Measurements from ENCODE around the gene RPP30.
"Not testable (repeated sequence)": the region's sequence is repeated elsewhere in the genome, so short reads cannot be mapped to it uniquely, and the experiment has no call there.

RPP30 gene

DNA sequence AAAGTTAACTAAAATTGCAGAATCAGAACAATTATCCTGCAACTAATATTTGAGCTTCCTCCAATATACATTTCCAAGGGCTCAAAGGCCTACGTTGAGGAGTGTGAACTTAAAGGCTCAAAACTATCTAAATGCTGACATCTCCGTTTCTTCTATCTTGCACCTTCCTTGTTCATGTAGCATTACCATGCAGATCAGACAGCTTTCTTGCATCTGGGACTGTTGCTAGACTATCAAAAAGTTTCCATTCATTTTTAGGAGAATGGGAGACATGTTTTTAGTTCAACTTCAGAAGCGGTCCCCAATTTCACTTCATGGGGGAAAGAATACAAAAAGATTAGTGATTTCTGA is 46.2 kb downstream of the RPP30 start:
- no peak for DNase-seq

DNA sequence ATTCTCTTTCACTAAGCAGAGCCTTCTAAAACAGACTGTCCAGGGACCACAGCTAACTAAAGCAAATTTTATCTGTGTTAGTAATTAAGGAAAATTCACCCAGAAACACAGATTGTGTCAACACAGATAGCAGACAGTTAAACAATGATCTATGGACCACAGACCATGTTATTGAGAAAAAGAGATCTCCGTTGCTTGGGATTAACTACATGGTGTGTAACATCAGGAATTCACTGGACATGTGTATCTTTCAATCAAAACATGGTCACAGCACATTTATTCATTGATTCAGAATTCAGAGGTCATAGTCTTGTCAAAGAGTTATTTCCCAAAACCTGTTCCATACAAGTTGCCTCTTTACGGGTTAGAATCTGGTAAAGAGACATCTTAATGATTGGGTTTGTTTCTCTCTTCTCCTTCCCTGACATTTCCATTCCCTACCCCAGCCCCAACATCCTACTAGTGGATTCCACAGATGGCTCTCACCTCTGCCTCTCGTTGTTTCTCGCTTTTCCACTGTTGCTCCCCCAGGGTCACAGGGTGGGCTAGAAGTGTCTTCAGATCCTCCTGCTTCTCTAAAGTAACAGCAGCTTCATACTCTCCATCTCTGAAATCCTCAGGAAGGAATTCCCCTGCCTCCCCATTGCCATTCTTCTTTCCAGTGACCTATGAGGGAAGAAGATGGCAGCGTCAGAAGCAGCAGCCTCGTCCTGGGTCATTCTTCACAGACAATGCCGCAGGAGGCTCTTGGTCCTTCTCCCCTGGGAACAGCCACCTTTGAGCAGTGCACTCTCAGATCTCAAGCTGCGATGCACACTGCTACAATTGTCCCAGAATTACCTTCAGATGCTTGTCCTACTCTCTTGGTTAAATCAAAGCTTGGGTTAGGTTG is 48.2 kb downstream of the RPP30 start:
- DNase-seq, result no peak

DNA sequence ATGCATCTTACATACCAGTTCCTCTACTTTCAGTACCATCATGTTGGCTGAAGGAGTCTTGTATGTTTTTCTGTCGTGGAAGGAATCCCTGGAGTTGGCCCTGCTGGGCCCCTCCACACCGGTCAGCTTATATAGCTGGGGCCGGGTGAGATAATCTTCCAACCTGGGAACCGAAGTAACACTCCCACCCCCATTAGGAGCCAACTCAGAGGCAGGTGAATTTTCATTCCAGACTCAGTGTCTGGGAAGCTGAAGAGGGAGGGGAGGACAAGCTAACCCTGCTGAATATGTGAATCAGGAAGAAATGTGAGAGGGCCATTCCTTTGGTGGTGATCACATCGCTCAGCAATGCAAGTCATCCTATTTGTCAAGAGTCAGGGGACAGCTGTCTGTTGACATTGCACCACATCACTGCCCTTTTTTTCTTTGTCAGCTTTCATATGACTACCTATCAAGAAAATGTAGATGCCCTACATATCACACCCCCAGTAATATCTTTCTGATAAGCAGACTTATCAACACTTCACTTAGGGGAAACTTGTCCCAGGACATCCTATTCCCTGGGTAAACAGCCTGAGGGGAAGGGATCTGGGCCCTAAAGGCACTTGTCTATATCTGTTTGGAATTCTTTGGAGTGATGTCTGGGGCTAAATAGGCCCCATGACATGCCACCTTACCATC is 49.4 kb downstream of the RPP30 start, which contains the start of gene ANKRD1:
Gene ANKRD1, minus strand, starts transcription at position 102 of the 681 bp plus-strand sequence. Its CDS starts 60 bp downstream, at position 42.
- DNase-seq, result no peak

DNA sequence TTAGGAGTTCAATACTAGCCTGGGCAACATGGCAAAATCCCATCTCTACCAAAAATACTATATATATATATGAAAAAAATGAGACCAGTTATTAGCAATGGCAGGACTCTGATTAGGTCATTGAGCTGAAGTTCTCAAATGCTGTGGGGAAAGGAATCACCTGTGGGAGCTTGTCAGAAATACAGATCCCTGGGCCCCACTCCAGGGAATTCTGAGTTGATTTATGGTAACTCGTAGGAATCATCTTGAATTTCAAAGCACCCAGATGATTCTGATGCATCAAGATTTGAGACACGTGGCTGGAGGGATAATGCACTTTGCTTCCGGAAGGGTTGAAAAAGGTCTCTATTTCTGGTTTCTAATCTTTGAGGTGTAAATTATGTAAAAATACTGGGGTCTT is 50.1 kb downstream of the RPP30 start:
- DNase-seq, result no peak

DNA sequence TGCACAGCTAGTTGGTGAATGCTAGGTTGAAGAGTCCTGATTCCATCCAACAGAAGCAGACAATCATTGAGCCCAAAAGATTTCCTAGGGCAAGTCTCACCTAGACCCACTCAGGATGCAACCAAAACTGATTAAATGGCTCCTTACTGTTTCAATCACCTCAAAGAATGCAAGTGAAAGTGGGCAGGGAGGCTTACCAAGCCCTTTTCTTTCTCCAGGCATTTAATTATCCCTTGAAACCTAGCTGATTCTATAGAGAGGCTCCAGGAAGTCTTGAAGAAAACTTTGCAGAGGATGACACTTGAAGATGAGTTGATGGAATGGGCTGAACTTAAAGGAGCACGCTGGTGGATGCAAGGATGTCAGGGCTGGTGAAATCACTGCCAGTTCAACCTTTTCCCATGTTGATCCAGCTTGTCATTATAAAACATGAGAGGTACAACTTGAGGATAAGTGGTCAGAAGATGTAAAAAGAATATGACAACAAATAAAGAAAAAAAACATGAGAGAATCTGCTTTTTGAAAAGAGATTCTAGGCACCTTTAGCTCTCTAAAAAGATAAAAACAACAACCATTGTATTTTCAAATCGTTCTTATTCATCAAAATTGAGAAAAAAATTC is 51.4 kb downstream of the RPP30 start:
- no peak for DNase-seq

DNA sequence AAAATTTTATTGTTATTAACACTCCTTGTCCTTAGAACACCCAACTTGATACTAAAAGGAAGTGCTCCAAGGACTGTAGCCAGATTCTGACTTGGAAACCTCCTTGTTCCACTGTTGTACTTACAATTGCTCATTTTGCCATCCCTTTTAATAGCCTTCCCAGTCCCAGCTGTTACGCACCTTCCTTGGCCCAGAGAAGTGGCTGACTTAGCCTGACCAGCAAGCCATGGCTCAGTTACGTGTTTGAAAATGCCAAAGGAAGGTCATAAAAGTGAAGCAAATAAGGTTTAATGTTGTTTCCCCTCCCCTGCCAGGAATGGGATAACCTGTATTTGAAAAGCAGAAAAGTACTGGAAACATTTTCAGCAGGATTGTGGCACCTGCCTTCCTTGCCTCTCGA is 52.8 kb downstream of the RPP30 start:
- DNase-seq, result no peak

DNA sequence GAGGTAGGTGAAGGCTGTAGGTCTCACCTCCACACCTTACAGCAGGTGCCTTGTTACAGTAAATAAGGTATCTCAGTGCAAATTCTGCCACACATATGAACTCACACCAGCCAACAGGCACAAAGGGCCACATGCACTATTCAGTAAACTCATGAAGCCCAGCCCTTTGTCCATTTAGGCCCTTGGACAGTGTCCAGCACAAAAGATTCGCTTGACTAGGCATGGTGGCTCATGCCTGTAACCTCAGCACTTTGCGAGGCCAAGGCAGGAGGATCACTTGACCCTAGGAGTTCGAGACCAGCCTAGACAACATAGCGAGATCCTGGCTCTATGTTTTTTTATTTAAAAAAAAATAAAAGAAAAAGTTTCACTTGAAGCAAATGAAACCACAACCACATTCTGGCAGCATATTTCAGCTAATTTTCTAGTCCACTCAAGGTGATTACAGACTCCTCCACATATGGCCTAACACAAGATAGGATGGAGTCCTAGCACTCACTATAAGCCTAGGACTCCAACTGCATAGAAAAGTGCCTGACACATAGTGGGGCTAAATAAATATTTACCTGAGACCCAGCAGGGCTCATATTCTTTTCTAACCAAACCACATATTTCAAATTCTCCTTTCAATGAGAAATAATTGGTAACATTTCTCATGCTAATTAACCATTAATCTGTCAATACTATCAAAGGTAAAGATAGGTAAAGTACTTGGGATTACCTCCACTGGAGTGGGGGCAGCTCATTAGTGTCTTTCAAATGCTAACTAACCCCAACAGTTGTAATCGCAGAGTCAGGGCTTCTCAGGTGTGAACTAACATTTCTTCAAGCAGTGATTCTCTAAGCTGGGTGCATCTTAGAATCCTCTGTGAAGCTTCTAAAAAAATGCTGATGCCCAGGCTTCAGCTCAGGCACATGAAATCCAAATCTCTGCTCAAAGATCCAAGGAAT is 53.6 kb downstream of the RPP30 start:
- DNase-seq, result no peak

DNA sequence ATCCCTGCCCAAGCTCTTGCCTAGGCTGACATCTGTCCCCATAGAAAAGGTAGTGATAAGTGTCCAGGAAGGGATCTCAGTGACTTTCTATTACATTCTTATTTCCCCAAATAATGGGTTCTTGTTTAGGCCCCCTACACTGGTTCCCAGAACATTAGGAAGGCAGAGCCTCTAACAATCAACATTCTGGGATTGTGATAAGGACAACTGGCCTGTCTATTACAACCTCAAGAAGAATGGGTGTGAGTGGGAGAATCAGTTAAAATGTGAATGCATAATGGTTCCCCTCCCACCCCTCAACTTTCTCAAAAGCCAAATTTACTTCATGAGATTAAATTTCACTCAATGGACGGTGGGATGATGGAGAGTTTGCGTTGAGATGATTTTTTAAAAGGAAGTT is 55.5 kb downstream of the RPP30 start:
- no peak for DNase-seq

DNA sequence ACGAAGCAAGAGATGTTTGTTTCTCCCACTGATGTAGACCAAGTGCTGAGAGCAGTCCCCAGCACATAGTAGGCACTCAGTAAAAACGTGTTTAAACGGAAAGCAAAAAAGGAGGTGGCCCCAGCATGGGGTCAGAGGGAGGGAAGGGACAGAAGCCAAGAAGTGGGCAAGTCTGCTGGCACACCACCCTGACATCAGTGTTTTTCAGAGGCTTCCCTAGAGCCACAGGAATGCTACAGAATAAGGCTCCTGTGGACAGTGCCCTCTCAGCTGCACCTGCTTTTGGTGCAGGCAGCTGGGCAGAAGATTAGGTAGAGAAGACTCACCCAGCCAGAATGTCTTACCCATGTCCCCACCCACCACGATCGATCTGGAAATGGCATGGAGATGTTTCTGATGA is 57.4 kb downstream of the RPP30 start:
- no peak for DNase-seq

DNA sequence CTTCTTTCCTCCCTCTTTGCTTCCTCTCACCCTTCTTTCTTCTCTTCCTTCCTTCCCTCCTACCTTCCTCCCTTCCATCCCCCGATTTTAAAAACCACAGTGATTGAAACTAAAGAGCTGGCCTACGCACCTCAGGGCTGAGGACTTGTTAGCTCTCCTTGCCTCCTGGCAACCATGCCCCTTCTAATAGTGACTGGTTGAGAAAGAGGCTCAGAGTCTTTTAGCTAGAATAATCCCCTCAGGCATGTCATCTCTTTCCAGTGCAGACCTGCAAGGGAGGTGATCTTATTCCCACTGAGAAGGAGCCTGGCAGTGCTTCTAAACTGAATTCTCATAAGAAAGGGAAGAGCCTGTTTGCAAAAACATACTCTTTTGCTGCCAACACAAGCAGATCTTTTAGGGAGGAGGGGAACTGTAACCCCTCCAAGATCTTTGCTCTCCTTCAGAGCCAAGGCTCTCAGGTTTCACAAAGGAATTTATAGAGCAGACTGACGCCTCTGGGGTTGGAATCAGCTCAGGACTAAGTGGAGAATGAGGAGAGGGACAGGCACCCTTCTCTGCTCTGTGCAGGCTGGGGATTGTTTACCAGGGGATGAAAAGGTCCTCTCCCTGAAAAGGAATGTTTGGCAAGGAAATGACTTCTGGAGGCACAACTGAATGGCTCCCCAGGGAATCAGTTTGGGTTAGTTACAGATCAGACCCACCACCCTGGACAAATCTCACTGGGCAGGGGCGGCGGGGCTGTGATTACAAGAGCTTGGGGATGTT is 58.5 kb downstream of the RPP30 start:
- no peak for DNase-seq

DNA sequence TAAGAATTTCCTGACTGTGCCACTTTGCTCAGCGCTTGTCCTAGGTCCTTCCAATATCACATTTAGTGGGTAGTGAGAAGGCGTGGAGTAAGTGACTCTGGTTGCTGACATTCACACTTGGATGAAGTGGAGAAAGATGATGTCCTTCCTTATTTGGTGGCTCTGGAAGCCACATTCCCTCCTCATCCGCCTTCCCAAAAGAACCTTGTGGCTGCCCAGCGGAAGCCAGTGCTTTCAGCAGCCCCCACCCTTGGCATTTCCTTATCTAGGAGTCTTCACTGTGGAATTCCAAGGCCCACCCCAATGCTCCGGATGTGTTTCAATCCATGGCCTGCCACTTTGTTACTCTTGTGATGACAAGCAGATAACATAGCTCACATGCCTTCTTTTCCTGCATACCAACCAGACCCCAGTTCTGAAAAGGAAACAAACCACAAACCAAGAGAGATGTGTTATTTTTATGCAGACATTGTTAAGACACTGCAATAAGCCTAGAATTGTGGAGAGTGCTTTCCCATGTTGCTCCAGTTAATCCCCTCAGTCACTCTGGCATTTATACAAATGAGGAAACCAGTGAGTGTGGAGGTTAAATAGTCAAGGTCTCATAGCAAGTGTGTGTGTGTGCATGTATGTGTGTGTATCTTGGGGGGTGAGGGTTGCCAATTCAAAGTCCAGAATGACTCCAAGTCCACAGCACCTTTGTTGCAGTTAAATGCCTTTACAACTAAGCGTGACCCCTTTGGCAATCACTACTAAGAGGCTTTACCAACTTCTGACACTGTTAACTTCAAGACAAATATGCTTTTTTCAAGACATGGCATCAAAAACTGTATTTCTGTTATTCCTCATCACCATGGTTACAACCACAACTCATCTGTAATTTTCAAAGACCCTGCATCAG is 59.4 kb downstream of the RPP30 start:
- DNase-seq, result no peak

DNA sequence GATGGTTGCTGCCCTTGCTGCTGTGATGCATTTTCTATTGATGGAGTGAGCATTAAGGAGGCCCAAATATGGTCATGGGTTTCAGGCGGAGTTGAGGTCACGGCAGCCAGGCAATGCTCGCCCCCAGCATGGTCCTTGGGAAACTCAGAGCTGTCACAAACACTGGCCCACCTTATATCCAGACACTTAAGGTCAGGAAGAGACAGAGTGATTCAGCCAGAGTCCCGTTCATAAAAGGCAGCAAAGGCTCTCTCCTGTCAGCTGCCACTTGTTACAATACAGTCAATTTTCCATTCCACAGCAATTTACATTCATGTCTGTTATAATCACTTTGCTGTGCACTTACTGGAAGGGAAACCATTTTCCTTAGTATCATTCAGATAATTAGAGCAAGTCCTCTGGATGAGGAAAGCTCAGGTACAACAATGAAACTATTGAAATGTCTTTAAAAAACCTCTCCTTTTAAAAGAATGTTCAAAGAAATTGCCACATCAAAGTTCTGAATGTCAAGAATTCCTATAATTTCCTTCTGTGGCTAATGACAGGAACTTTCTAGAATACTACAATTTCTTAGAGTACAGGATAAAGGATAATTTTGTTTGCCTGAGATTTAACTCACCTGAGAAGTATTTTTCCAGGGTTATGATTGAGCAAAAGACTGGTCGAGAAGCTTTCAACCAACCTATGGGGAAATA is 64.0 kb downstream of the RPP30 start:
- no peak for DNase-seq

DNA sequence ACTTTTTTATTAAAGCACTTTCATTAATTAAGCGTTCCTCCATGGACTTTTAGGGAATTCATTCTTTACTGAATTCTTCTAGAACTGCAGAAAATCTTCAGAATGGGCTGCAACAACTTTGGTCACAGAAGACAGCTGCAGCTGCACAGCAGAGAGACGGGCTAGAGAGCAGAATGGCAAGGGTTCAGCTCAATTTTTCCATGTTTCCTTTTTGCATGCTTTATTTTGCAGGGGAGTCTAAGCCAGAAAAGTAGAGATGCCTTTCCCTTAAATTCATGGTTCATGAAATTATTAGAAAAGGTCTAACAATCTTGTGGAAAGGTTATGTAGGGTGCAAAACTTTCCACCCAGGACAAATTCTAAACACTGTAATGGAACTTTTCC is 64.5 kb downstream of the RPP30 start:
- no peak for DNase-seq

DNA sequence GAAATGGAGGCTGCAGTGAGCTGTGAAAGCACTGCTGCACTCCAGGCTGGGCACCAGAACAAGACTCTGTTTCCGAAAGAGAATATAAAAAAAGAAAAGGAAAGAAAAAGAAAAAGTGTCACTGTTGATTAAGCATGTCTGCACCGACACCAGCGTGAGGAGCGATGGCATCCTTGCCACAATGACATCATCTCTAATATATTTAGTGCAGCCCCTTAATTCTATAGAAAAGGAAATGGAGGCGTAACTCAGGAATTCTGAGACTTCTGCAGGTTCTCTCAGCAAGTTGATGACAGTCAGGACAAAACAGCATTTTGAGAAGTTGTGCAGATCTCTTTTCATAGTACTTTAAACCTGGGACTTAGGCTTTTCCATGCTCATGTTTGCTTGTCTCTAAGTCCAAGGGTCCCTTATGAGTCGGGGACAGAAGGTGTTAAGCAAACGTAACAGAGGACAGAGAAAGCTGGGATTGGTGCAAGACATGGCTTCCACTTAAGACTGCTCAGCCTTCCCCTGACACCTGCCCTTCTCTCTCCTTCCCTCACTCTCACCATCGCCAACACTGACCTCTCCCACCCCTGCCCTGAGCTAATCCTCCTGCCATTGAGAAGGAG is 66.0 kb downstream of the RPP30 start:
- DNase-seq, result no peak

DNA sequence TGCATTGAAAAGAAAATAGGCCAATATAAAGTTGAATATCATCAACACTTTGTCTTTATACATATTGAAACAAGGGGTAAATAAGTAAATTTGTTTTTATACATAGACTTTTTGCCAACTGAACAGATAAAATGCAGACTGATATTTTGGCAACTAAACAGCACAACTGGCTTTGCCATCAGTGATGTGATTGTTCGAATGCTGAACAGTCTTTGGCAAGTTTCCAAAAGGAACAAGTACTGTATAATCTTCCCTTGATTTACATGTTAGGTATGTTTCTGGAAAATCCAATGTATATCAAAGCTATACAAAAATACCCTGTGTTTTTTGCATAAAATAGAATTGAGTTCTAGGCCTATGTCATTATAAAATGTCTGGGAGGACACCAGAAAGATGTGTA is 67.3 kb downstream of the RPP30 start:
- peak in 1 of 3 experiments; percentile 4 for DNase-seq

DNA sequence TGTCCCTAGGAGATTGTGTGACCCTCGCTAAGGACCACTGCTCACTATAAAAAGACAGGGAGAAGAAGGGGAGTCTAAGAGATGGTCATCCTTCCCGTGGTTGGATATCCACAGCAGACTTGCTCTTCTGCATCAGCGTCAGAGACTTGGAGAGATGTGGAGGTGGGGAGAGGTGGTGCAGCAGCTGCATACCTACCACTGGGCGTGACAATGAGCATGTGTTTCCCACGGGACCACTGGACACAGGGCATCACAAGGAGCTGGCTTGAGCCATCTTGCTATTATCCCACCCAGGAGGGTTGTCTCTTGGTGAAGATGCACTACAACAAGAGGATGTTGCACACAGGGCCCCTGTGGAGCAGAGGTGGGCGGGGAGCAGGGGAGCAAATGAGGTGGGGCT is 67.9 kb downstream of the RPP30 start:
- DNase-seq, result no peak

DNA sequence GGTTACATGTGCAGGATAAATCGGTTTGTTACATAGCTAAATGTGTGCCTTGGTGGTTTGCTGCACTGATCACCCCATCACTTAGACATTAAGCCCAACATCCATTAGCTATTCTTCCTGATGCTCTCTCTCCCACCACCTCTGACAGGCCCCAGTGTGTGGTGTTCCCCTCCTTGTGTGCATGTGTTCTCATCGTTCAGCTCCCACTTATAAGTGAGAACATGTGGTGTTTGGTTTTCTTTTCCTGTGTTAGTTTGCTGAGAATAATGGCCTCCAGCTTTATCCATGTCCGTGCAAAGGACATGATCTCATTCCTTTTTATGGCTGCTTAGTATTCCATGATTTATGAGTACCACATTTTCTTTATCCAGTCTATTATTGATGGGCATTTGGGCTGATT is 71.2 kb downstream of the RPP30 start:
- not testable (repeated sequence) for DNase-seq

DNA sequence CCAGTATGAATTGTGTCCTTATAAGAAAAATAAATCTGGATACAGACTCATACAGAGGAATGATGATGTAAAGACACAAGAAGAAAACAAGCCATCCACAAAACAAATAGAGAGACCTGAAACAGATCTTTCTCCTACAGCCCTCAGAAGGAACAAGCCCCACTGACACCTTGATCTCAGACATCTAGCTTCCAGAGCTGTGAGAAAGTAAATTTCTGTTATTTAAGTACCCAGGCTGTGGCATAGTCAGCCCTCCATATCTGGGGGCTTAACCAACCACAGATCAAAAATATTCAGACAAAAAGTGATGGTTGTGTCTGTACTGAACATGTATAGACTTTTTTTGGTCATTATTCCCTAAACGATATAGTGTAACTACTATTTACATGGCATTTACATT is 73.0 kb downstream of the RPP30 start:
- no peak for DNase-seq

DNA sequence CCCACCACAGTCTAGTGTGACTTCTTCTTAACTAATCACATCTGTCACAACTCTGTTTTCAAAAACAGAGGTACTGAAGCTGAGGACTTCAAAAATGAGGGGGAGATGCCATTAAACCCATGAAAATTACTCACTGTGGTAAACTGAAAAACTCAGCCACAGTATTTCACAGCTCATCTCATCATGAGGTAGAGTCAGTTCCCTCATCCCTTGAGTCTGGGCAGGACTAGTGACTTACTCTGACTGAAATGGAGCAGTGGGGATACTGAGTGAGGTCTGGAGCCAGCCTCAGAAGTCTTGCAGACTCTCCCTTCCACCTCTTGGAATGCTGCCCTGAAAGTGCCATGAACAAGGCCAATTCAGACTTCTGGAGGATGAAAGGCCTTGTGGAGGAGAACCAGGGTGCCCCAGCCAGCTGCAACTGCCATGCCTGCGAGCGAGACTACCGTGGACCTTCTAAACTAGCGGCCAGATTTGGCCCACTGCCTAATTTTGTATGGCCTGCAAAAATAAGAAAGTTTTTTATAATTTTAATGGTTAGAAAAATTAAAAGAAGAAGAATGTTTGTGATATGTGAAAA is 73.8 kb downstream of the RPP30 start:
- DNase-seq, result no peak

Measured in NCI-H1417 (cell line).